Kasumi-1 (cell line): Measurements from ENCODE around the gene FMR1NB.
A peak's percentile ranks its signal among the peaks of the same experiment; 100 is the strongest.

Experiments
- DNase-seq, 2 experiments: peaks; one replicate each; lab custom pipeline; 2025; lab: John Stamatoyannopoulos, UW

Gene FMR1NB

GRCh38 chrX:148070504-148070877 is 89.4 kb downstream of the FMR1NB start:
- peak in 1 of 2 experiments; percentile 1 for DNase-seq
